ENCODE results near the gene GALNT17.

GALNT17 gene

DNA sequence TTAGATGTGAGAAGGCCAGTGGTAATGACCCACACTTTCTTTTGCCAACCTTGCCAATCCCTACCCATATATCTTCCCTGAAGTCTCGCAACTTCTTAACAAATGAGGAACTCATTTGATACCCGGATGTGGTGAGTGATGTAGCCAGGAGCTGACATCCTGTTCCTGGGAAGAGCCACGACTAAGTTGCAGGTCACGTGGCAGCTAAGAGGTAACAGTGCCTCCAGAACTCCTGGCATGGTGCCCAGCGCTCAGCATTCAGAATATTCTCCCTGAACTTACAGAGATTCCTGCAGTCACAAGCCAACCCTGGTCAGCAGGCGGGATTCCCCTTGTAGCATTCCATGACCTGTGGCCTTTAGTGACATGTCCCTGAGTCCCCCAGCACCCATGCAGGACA lies 282.5 kb downstream of the GALNT17 start:
- Histone ChIP-seq H4K20me1 (ENCODE audit: insufficient read depth, low read length, poor library complexity, severe bottlenecking) (no peaks in the 10 kb centered on the region), H2AFZ (ENCODE audit: low read length) (no peak overlapping the region), H3K4me3 (ENCODE audit: low read length, poor library complexity, severe bottlenecking) (no peak overlapping the region), H3K36me3 (ENCODE audit: insufficient read depth, low read length) (no peaks in the 10 kb centered on the region), H3K9me2 (replicated peaks; ENCODE audit: low read depth, low read length) (no peaks in the 10 kb centered on the region), H3K9me3 (ENCODE audit: insufficient read depth, low read depth, low read length) (peaks cover under 1% of the 10 kb centered on the region; the same call in 1 of the 2 replicates), H3K27me3 (ENCODE audit: insufficient read depth, low read length, poor library complexity, severe bottlenecking) (no peaks in the 10 kb centered on the region), H3F3A (ENCODE audit: low read depth) (no peaks in the 10 kb centered on the region), H3K4me1 (ENCODE audit: insufficient read depth, low read length, poor library complexity, severe bottlenecking) (no peaks in the 10 kb centered on the region), H3K9ac (ENCODE audit: low read depth, low read length, poor library complexity, severe bottlenecking) (no peak overlapping the region), H3K79me2 (ENCODE audit: insufficient read depth, low read length) (no peaks in the 10 kb centered on the region), H3K4me2 (ENCODE audit: low read depth, low read length, poor library complexity, severe bottlenecking) (no peak overlapping the region)
- TF ChIP-seq, protein P1, sequence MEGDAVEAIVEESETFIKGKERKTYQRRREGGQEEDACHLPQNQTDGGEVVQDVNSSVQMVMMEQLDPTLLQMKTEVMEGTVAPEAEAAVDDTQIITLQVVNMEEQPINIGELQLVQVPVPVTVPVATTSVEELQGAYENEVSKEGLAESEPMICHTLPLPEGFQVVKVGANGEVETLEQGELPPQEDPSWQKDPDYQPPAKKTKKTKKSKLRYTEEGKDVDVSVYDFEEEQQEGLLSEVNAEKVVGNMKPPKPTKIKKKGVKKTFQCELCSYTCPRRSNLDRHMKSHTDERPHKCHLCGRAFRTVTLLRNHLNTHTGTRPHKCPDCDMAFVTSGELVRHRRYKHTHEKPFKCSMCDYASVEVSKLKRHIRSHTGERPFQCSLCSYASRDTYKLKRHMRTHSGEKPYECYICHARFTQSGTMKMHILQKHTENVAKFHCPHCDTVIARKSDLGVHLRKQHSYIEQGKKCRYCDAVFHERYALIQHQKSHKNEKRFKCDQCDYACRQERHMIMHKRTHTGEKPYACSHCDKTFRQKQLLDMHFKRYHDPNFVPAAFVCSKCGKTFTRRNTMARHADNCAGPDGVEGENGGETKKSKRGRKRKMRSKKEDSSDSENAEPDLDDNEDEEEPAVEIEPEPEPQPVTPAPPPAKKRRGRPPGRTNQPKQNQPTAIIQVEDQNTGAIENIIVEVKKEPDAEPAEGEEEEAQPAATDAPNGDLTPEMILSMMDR (conservative IDR thresholded peaks at IDR 0.05; ENCODE audit: low read length), result no peak
- no peak for TF ChIP-seq EZH2phosphoT487 (IDR thresholded peaks at IDR 0.05; ENCODE audit: borderline replicate concordance)

DNA sequence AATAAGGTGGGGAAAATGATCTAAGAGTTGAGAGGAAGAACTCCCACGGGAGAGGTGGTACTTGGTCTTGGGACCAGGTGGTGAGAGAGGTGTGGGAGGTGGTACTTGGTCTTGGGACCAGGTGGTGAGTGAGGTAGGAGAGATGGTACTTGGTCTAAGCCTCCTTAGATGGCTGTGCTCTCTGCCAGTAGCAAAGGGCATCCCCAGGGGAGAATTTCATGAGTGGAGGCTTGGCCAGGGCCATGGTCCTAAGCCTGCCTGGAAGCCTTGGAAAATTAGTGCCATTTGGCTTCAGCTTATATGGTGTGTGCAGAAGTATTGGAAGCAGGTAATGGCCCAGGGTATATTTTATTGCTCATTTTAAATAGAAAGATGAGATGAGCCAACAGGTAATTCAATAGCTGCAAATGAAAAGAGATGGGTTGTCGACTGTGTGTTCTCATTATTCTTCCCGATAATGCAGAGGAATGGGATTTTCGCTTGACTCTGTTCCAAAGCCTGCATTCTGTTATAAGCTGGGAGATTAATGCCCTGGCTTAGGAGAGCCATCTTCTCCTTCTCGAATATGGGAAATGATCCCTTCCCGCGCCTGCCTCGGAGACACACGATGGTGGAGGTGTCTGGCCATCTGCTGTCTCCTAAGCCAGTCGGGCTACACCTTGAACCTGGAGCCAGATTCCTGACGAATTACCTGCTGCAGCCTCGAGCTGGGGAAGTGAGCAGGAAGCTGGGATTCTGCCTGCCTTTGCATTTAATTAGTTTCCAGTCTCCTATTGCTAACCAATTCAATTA lies 287.8 kb downstream of the GALNT17 start:
- H4K20me1 ChIP-seq (ENCODE audit: insufficient read depth, low read length, poor library complexity, severe bottlenecking), result no peaks in the 10 kb centered on the region
- no peaks in the 10 kb centered on the region for H3K4me1 ChIP-seq (ENCODE audit: insufficient read depth, low read length, poor library complexity, severe bottlenecking)
- no peak overlapping the region for H2AFZ ChIP-seq (ENCODE audit: low read length)
- H3F3A ChIP-seq (ENCODE audit: low read depth), result no peaks in the 10 kb centered on the region
- H3K27me3 ChIP-seq (ENCODE audit: insufficient read depth, low read length, poor library complexity, severe bottlenecking), result no peaks in the 10 kb centered on the region
- H3K4me3 ChIP-seq (ENCODE audit: low read length, poor library complexity, severe bottlenecking), result no peak overlapping the region
- H3K9ac ChIP-seq (ENCODE audit: low read depth, low read length, poor library complexity, severe bottlenecking), result no peak overlapping the region
- no peaks in the 10 kb centered on the region for H3K36me3 ChIP-seq (ENCODE audit: insufficient read depth, low read length)
- no peaks in the 10 kb centered on the region for H3K9me2 ChIP-seq (replicated peaks; ENCODE audit: low read depth, low read length)
- H3K79me2 ChIP-seq (ENCODE audit: insufficient read depth, low read length), result no peaks in the 10 kb centered on the region
- 0 out of 2 replicates have a peak, but pooled peaks cover 9% of the 10 kb centered on the region for H3K9me3 ChIP-seq (ENCODE audit: insufficient read depth, low read depth, low read length)
- H3K4me2 ChIP-seq (ENCODE audit: low read depth, low read length, poor library complexity, severe bottlenecking), result no peak overlapping the region
- TF ChIP-seq EZH2phosphoT487 (IDR thresholded peaks at IDR 0.05; ENCODE audit: borderline replicate concordance), result no peak
- TF ChIP-seq, protein P1 (conservative IDR thresholded peaks at IDR 0.05; ENCODE audit: low read length), result no peak

GRCh38 chr7:71422104-71422503 lies 290.2 kb downstream of the GALNT17 start:
- no peaks in the 10 kb centered on the region for H3K9me2 ChIP-seq (replicated peaks; ENCODE audit: low read depth, low read length)
- H3K4me2 ChIP-seq (ENCODE audit: low read depth, low read length, poor library complexity, severe bottlenecking), result no peak overlapping the region
- H3K4me1 ChIP-seq (ENCODE audit: insufficient read depth, low read length, poor library complexity, severe bottlenecking), result no peaks in the 10 kb centered on the region
- no peaks in the 10 kb centered on the region for H3K36me3 ChIP-seq (ENCODE audit: insufficient read depth, low read length)
- no peaks in the 10 kb centered on the region for H3F3A ChIP-seq (ENCODE audit: low read depth)
- no peak overlapping the region for H3K4me3 ChIP-seq (ENCODE audit: low read length, poor library complexity, severe bottlenecking)
- no peak overlapping the region for H2AFZ ChIP-seq (ENCODE audit: low read length)
- H3K79me2 ChIP-seq (ENCODE audit: insufficient read depth, low read length), result no peaks in the 10 kb centered on the region
- H3K9me3 ChIP-seq (ENCODE audit: insufficient read depth, low read depth, low read length), result 0 out of 2 replicates have a peak, but pooled peaks cover 9% of the 10 kb centered on the region
- TF ChIP-seq EZH2phosphoT487 (IDR thresholded peaks at IDR 0.05; ENCODE audit: borderline replicate concordance), result no peak
- H3K27me3 ChIP-seq (ENCODE audit: insufficient read depth, low read length, poor library complexity, severe bottlenecking), result no peaks in the 10 kb centered on the region
- no peaks in the 10 kb centered on the region for H4K20me1 ChIP-seq (ENCODE audit: insufficient read depth, low read length, poor library complexity, severe bottlenecking)
- no peak overlapping the region for H3K9ac ChIP-seq (ENCODE audit: low read depth, low read length, poor library complexity, severe bottlenecking)

Measured in Loucy (cell line).